HepG2 (cell line): ENCODE measurements around the gene PSMD6. TPM values are rescaled to one million over a fixed set of nuclear protein-coding genes. Genes with fewer than 3 reads are reported as not detected.
A peak's percentile ranks its signal among the peaks of the same experiment; 100 is the strongest.

Experiments
- AHR ChIP-seq: IDR thresholded peaks from 2 replicates; pipeline ENCODE4 v1.6.1; 2018; ENCODE audit warnings: missing genetic modification reagents, missing compliant biosample characterization
- ASH2L ChIP-seq: fragments of 300-600, 200-600 bp; sonication (generic); IDR thresholded peaks from 2 replicates; pipeline ENCODE4 v1.7.0; 2017; ENCODE audit warnings: low read depth, mild to moderate bottlenecking, moderate library complexity, mixed read lengths, low read length; ENCODE audit not compliant: insufficient read length
- EED ChIP-seq: sonication (generic); formaldehyde crosslinking; IDR thresholded peaks from 2 replicates; pipeline ENCODE4 v1.5.0; 2020; ENCODE audit warnings: mild to moderate bottlenecking, missing genetic modification reagents
- ETV6 ChIP-seq: sonication (generic); formaldehyde crosslinking; conservative IDR thresholded peaks from 2 replicates; pipeline ENCODE4 v1.4.0; 2020; ENCODE audit warnings: missing genetic modification reagents
- HDAC1 ChIP-seq: sonication (generic); formaldehyde crosslinking; IDR thresholded peaks from 2 replicates; pipeline ENCODE4 v1.5.1; 2020; ENCODE audit warnings: mild to moderate bottlenecking, missing genetic modification reagents
- MXD3 ChIP-seq: IDR thresholded peaks from 2 replicates; pipeline ENCODE4 v1.6.1; 2016; ENCODE audit warnings: mild to moderate bottlenecking, missing biosample characterization, missing genetic modification reagents
- PHF20 ChIP-seq: sonication (generic); formaldehyde crosslinking; IDR thresholded peaks from 2 replicates; pipeline ENCODE4 v1.5.0; 2020; ENCODE audit warnings: mild to moderate bottlenecking, missing genetic modification reagents
- RELA ChIP-seq: sonication (generic); formaldehyde crosslinking; IDR thresholded peaks from 2 replicates; pipeline ENCODE4 v1.4.0; 2020; ENCODE audit warnings: missing genetic modification reagents
- RFX3 ChIP-seq: IDR thresholded peaks from 2 replicates; pipeline ENCODE4 v1.6.1; 2016; ENCODE audit warnings: missing biosample characterization, missing genetic modification reagents
- SNRNP70 ChIP-seq: fragments of 200-400 bp; formaldehyde crosslinking; IDR thresholded peaks from 2 replicates; pipeline ENCODE4 v1.6.1; 2017; ENCODE audit warnings: mild to moderate bottlenecking, low read depth, low read length, moderate library complexity
- SRSF1 ChIP-seq: fragments of 200-400 bp; formaldehyde crosslinking; optimal IDR thresholded peaks from 2 replicates; pipeline ENCODE3; 2017; ENCODE audit warnings: mild to moderate bottlenecking, low read depth, low read length, moderate library complexity
- ZFP91 ChIP-seq: sonication (generic); formaldehyde crosslinking; IDR thresholded peaks from 2 replicates; pipeline ENCODE4 v1.9.0; 2022; ENCODE audit warnings: missing genetic modification reagents, mild to moderate bottlenecking, borderline replicate concordance
- ZNF253 ChIP-seq: sonication (generic); formaldehyde crosslinking; IDR thresholded peaks from 2 replicates; pipeline ENCODE4 v1.8.0; 2022; ENCODE audit warnings: mild to moderate bottlenecking, missing genetic modification reagents, borderline replicate concordance
- ZNF576 ChIP-seq: sonication (generic); formaldehyde crosslinking; IDR thresholded peaks from 2 replicates; pipeline ENCODE4 v1.4.0; 2020; ENCODE audit warnings: mild to moderate bottlenecking, missing genetic modification reagents
- ZNF674 ChIP-seq: sonication (generic); formaldehyde crosslinking; IDR thresholded peaks from 2 replicates; pipeline ENCODE4 v1.5.0; 2020; ENCODE audit warnings: low read depth, mild to moderate bottlenecking, missing genetic modification reagents
- ZSCAN31 ChIP-seq: sonication (generic); formaldehyde crosslinking; IDR thresholded peaks from 2 replicates; pipeline ENCODE4 v1.5.0; 2020; ENCODE audit warnings: low read depth, mild to moderate bottlenecking, missing genetic modification reagents
- polyA plus RNA-seq, 8 experiments: library from polyadenylated mRNA; depleted of rRNA in 3 of 8; stranded (reverse) in 7 of 8; unstranded in 1 of 8; fragments of >200 nt; fragmentation: Illumina TruSeq in 4 of 8; extraction: Trizol in 4 of 8; gene quantifications; 2 replicates each; pipeline versions ENCODE4 v1.2.1 to v1.2.3, GENCODE V29; 2011 to 2016; ENCODE audit warnings: low read depth in 4 of 8, missing spikeins in 1 of 8, mixed read lengths in 1 of 8; ENCODE audit not compliant: insufficient read depth in 1 of 8
- total RNA-seq, 5 experiments: library from RNA; depleted of rRNA; stranded (reverse); fragments of >200 nt; fragmentation: Illumina TruSeq; extraction: Trizol; gene quantifications; 2 replicates each; pipeline ENCODE4 v1.2.3, GENCODE V29; 2016; ENCODE audit warnings: low read depth in 1 of 5
- TF ChIP-seq, protein P1 (sequence below): sonication (generic); formaldehyde crosslinking; IDR thresholded peaks from 2 replicates; pipeline ENCODE4 v1.8.0; 2022; ENCODE audit warnings: mild to moderate bottlenecking, missing genetic modification reagents
- TF ChIP-seq, protein P2 (sequence below): sonication (generic); formaldehyde crosslinking; conservative IDR thresholded peaks from 2 replicates; pipeline ENCODE4 v1.4.0; 2020; ENCODE audit warnings: missing genetic modification reagents
- TF ChIP-seq, protein P3 (sequence below): IDR thresholded peaks from 2 replicates; pipeline ENCODE4 v1.6.1; 2012; ENCODE audit warnings: low read length, improper control_type of control experiment

PSMD6 gene
- total and polyA plus RNA-seq, 2 of the 13 experiments (the other 11 are each of a cell fraction or from before 2014, with no cell fraction given): 36.8 to 117 TPM

GRCh38 chr3:64023187-64023860, at the start of gene PSMD6 (continued):
- TF ChIP-seq, protein P1, sequence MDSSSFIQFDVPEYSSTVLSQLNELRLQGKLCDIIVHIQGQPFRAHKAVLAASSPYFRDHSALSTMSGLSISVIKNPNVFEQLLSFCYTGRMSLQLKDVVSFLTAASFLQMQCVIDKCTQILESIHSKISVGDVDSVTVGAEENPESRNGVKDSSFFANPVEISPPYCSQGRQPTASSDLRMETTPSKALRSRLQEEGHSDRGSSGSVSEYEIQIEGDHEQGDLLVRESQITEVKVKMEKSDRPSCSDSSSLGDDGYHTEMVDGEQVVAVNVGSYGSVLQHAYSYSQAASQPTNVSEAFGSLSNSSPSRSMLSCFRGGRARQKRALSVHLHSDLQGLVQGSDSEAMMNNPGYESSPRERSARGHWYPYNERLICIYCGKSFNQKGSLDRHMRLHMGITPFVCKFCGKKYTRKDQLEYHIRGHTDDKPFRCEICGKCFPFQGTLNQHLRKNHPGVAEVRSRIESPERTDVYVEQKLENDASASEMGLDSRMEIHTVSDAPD (CRISPR knock-in tag): peak; percentile 69; the same call in 1 of the 2 replicates
- TF ChIP-seq ASH2L: peak; percentile 97
- peak; percentile 93; the same call in 1 of the 2 replicates for TF ChIP-seq EED (CRISPR knock-in tag)
- no peak; the same call in 1 of the 2 replicates for TF ChIP-seq RELA
- TF ChIP-seq ZNF253 (CRISPR knock-in tag): peak; percentile 43; the same call in 1 of the 2 replicates
- TF ChIP-seq AHR: peak; percentile 80; the same call in 1 of the 2 replicates
- TF ChIP-seq ETV6 (CRISPR knock-in tag): peak; percentile 93
- TF ChIP-seq ZSCAN31: peak; percentile 89
- TF ChIP-seq SRSF1: no peak
- TF ChIP-seq MXD3: peak; percentile 75
- TF ChIP-seq, protein P2, sequence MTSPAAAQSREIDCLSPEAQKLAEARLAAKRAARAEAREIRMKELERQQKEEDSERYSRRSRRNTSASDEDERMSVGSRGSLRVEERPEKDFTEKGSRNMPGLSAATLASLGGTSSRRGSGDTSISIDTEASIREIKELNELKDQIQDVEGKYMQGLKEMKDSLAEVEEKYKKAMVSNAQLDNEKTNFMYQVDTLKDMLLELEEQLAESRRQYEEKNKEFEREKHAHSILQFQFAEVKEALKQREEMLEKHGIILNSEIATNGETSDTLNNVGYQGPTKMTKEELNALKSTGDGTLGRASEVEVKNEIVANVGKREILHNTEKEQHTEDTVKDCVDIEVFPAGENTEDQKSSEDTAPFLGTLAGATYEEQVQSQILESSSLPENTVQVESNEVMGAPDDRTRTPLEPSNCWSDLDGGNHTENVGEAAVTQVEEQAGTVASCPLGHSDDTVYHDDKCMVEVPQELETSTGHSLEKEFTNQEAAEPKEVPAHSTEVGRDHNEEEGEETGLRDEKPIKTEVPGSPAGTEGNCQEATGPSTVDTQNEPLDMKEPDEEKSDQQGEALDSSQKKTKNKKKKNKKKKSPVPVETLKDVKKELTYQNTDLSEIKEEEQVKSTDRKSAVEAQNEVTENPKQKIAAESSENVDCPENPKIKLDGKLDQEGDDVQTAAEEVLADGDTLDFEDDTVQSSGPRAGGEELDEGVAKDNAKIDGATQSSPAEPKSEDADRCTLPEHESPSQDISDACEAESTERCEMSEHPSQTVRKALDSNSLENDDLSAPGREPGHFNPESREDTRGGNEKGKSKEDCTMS: no peak
- peak; percentile 95 for TF ChIP-seq HDAC1 (CRISPR knock-in tag)
- TF ChIP-seq PHF20: peak; percentile 94
- 0 out of 2 replicates have a peak, but pooled peaks have one; percentile 69 for TF ChIP-seq ZNF576 (CRISPR knock-in tag)
- TF ChIP-seq, protein P3, sequence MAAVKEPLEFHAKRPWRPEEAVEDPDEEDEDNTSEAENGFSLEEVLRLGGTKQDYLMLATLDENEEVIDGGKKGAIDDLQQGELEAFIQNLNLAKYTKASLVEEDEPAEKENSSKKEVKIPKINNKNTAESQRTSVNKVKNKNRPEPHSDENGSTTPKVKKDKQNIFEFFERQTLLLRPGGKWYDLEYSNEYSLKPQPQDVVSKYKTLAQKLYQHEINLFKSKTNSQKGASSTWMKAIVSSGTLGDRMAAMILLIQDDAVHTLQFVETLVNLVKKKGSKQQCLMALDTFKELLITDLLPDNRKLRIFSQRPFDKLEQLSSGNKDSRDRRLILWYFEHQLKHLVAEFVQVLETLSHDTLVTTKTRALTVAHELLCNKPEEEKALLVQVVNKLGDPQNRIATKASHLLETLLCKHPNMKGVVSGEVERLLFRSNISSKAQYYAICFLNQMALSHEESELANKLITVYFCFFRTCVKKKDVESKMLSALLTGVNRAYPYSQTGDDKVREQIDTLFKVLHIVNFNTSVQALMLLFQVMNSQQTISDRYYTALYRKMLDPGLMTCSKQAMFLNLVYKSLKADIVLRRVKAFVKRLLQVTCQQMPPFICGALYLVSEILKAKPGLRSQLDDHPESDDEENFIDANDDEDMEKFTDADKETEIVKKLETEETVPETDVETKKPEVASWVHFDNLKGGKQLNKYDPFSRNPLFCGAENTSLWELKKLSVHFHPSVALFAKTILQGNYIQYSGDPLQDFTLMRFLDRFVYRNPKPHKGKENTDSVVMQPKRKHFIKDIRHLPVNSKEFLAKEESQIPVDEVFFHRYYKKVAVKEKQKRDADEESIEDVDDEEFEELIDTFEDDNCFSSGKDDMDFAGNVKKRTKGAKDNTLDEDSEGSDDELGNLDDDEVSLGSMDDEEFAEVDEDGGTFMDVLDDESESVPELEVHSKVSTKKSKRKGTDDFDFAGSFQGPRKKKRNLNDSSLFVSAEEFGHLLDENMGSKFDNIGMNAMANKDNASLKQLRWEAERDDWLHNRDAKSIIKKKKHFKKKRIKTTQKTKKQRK: no peak
- 0 out of 2 replicates have a peak, but pooled peaks have one; percentile 90 for TF ChIP-seq ZNF674 (CRISPR knock-in tag)
- no peak for TF ChIP-seq SNRNP70
- peak; percentile 94 for TF ChIP-seq ZFP91
- no peak for TF ChIP-seq RFX3 (CRISPR knock-in tag)
